GM23338 (cell line): ENCODE data around the gene SPATS2. TPM values are rescaled to one million over a fixed set of nuclear protein-coding genes. Genes with fewer than 3 reads are reported as not detected.

Experiments used
- ATAC-seq: fragments of 200-7000 bp; cut with Tn5 transposase; 3 replicates; pipeline ENCODE4 v1.9.1; 2020
- DNase-seq: peaks from one replicate; pipeline ENCODE4 v3.0.0-alpha.2; 2015; ENCODE audit warnings: low spot score
- H2AFZ ChIP-seq: fragments of 200-600 bp; sonication (generic); 2 replicates; pipeline ENCODE4 v1.8.0; 2016; ENCODE audit warnings: antibody characterized with exemption, mild to moderate bottlenecking, moderate library complexity
- H3F3A ChIP-seq: fragments of 200-600 bp; sonication (generic); replicated peaks from 2 replicates; pipeline ENCODE4 v1.8.0; 2017; ENCODE audit warnings: antibody characterized with exemption, mixed run types, low read depth
- H3K27ac ChIP-seq: fragments of 200-600 bp; sonication (generic); 2 replicates; pipeline ENCODE4 v1.6.1; 2016; ENCODE audit warnings: low read depth
- H3K27me3 ChIP-seq: fragments of 200-600 bp; sonication (generic); 2 replicates; pipeline ENCODE4 v1.8.0; 2016; ENCODE audit warnings: mild to moderate bottlenecking, mixed run types, moderate library complexity; ENCODE audit not compliant: insufficient read depth
- H3K36me3 ChIP-seq: fragments of 200-600 bp; sonication (generic); 2 replicates; pipeline ENCODE4 v1.8.0; 2016; ENCODE audit warnings: mild to moderate bottlenecking; ENCODE audit not compliant: insufficient read depth
- H3K4me1 ChIP-seq: fragments of 200-600 bp; sonication (generic); 2 replicates; pipeline ENCODE4 v1.8.0; 2016; ENCODE audit warnings: mild to moderate bottlenecking, moderate library complexity; ENCODE audit not compliant: insufficient read depth
- H3K4me2 ChIP-seq: fragments of 200-600 bp; sonication (generic); 2 replicates; pipeline ENCODE4 v1.7.1; 2017; ENCODE audit warnings: mixed run types
- H3K4me3 ChIP-seq: fragments of 200-600 bp; sonication (generic); 2 replicates; pipeline ENCODE4 v1.6.1; 2016; ENCODE audit warnings: mixed run types
- H3K79me2 ChIP-seq: fragments of 200-600 bp; sonication (generic); replicated peaks from 2 replicates; pipeline ENCODE4 v1.8.0; 2017; ENCODE audit warnings: mild to moderate bottlenecking; ENCODE audit not compliant: insufficient read depth
- H3K9me2 ChIP-seq: fragments of 200-600 bp; sonication (generic); 2 replicates; pipeline ENCODE4 v1.8.0; 2017; ENCODE audit not compliant: insufficient read depth
- H4K20me1 ChIP-seq: fragments of 200-600 bp; sonication (generic); replicated peaks from 2 replicates; pipeline ENCODE4 v1.8.0; 2017; ENCODE audit warnings: mild to moderate bottlenecking; ENCODE audit not compliant: insufficient read depth
- H3K27ac Mint-ChIP-seq: 2 replicates; pipeline ENCODE4 v1.8.0; 2020; ENCODE audit warnings: inconsistent platforms, mild to moderate bottlenecking, moderate library complexity, mixed read lengths
- H3K27me3 Mint-ChIP-seq: 3 replicates; pipeline ENCODE4 v1.8.0; 2022; ENCODE audit warnings: low read depth, mild to moderate bottlenecking, moderate library complexity, mixed read lengths, inconsistent platforms; ENCODE audit not compliant: insufficient read depth, poor library complexity
- H3K36me3 Mint-ChIP-seq: 3 replicates; pipeline ENCODE4 v1.8.0; 2021; ENCODE audit warnings: low read depth, mild to moderate bottlenecking, inconsistent platforms, moderate library complexity, mixed read lengths
- H3K4me1 Mint-ChIP-seq: 3 replicates; pipeline ENCODE4 v1.8.0; 2020; ENCODE audit warnings: mild to moderate bottlenecking, inconsistent platforms, mixed read lengths
- H3K4me3 Mint-ChIP-seq: 3 replicates; pipeline ENCODE4 v1.8.0; 2021; ENCODE audit warnings: moderate library complexity, mild to moderate bottlenecking, inconsistent platforms, mixed read lengths
- H3K9me3 Mint-ChIP-seq: 3 replicates; pipeline ENCODE4 v1.8.0; 2020; ENCODE audit warnings: moderate library complexity, mild to moderate bottlenecking, inconsistent platforms, mixed read lengths
- CREB1 ChIP-seq: fragments of 250-450 bp; sonication (Bioruptor Pico); IDR thresholded peaks from 2 replicates; pipeline ENCODE4 v1.5.0; 2020; ENCODE audit warnings: low read depth, mild to moderate bottlenecking, moderate library complexity
- CTCF ChIP-seq, 2 experiments: fragments of 200-600 bp in 1 of 2; sonication (generic) in 1 of 2; conservative IDR thresholded peaks; 2 replicates each; pipeline versions ENCODE4 v1.5.1 to v1.6.1; 2016 to 2017; ENCODE audit warnings: antibody characterized with exemption in 2 of 2, low read depth in 2 of 2, mild to moderate bottlenecking in 2 of 2, moderate library complexity in 1 of 2
- EZH2 ChIP-seq: fragments of 200-600 bp; sonication (generic); IDR thresholded peaks from one replicate; pipeline ENCODE4 v1.8.0; 2017; ENCODE audit warnings: antibody characterized with exemption, mild to moderate bottlenecking, low read depth; ENCODE audit not compliant: unreplicated experiment
- EZH2phosphoT487 ChIP-seq: fragments of 200-600 bp; sonication (generic); IDR thresholded peaks from one replicate; pipeline ENCODE4 v1.8.1; 2018; ENCODE audit warnings: antibody characterized with exemption; ENCODE audit not compliant: unreplicated experiment
- JUNB ChIP-seq: IDR thresholded peaks from one replicate; pipeline ENCODE4 v1.6.1; 2016; ENCODE audit warnings: antibody characterized with exemption; ENCODE audit not compliant: unreplicated experiment
- NANOG ChIP-seq: IDR thresholded peaks from 2 replicates; pipeline ENCODE4 v1.6.1; 2016; ENCODE audit warnings: antibody characterized with exemption, borderline replicate concordance
- POLR2AphosphoS5 ChIP-seq: IDR thresholded peaks from 2 replicates; pipeline ENCODE4 v1.6.1; 2016; ENCODE audit warnings: antibody characterized with exemption, low read depth
- REST ChIP-seq: IDR thresholded peaks from one replicate; pipeline ENCODE4 v1.6.1; 2018; ENCODE audit warnings: antibody characterized with exemption; ENCODE audit not compliant: unreplicated experiment
- STAT1 ChIP-seq: IDR thresholded peaks from one replicate; pipeline ENCODE4 v1.6.1; 2016; ENCODE audit warnings: antibody characterized with exemption; ENCODE audit not compliant: unreplicated experiment
- ZNF114 ChIP-seq: fragments of 250-450 bp; sonication (Bioruptor Pico); IDR thresholded peaks from 2 replicates; pipeline ENCODE4 v1.5.0; 2020; ENCODE audit warnings: mild to moderate bottlenecking, moderate library complexity
- ZNF331 ChIP-seq: fragments of 250-450 bp; sonication (Bioruptor Pico); IDR thresholded peaks from 2 replicates; pipeline ENCODE4 v1.5.0; 2020; ENCODE audit warnings: low read depth, mild to moderate bottlenecking, moderate library complexity
- ZNF462 ChIP-seq: fragments of 250-450 bp; sonication (Bioruptor Pico); IDR thresholded peaks from 2 replicates; pipeline ENCODE4 v1.5.0; 2020; ENCODE audit warnings: mild to moderate bottlenecking, moderate library complexity
- polyA plus RNA-seq: library from polyadenylated mRNA; unstranded; fragments of >200 nt; fragmentation: Nextera tagmentation; extraction: Ambion mirVana; gene quantifications from 2 replicates; pipeline ENCODE4 v1.2.1, GENCODE V29; 2016
- total RNA-seq: library from RNA; depleted of rRNA; stranded (reverse); fragments of >200 nt; shearing (Covaris generic); gene quantifications from 2 replicates; pipeline ENCODE4 v1.2.3, GENCODE V29; 2014

SPATS2 gene
- total and polyA plus RNA-seq, 2 experiments from 2014 or later: 20.6 to 61.0 TPM

- Mint-ChIP-seq H3K27me3 (peaks cover 97% of the 10 kb centered on the region), H3K9me3 (peaks cover 9% of the 10 kb centered on the region), H3K36me3 (no peaks in the 10 kb centered on the region; the same call in 2 of the 3 replicates), H3K4me3 (0 out of 3 replicates have a peak overlapping the region, but pooled peaks have one; percentile 11), H3K27ac (no peak overlapping the region), H3K4me1 (peaks cover 58% of the 10 kb centered on the region)
- no peak overlapping the region for H3K27ac ChIP-seq
- ATAC-seq (peak; percentile 2; the same call in 2 of the 3 replicates), DNase-seq (peak; percentile 69)
- TF ChIP-seq JUNB: no peak
- TF ChIP-seq CTCF (conservative IDR thresholded peaks at IDR 0.05; ENCODE audit: low read depth in 2 of 2): no peak
- no peak for TF ChIP-seq NANOG
- no peak for TF ChIP-seq EZH2
- TF ChIP-seq ZNF462: no peak
- TF ChIP-seq STAT1: no peak
- no peak for TF ChIP-seq EZH2phosphoT487
- no peak for TF ChIP-seq ZNF331
- TF ChIP-seq REST: no peak
- no peak for TF ChIP-seq CREB1 (CRISPR knock-in tag)
- TF ChIP-seq POLR2AphosphoS5: no peak
- TF ChIP-seq ZNF114 (CRISPR knock-in tag): no peak
- H3K4me2 ChIP-seq: peak overlapping the region; percentile 88
- no peaks in the 10 kb centered on the region for H3K9me2 ChIP-seq
- no peaks in the 10 kb centered on the region for H3K79me2 ChIP-seq
- peak overlapping the region; percentile 37; the same call in 1 of the 2 replicates for H3K4me3 ChIP-seq
- H4K20me1 ChIP-seq: peaks cover 27% of the 10 kb centered on the region
- H3K4me1 ChIP-seq: peaks cover 52% of the 10 kb centered on the region
- H2AFZ ChIP-seq: no peak overlapping the region
- no peaks in the 10 kb centered on the region for H3K36me3 ChIP-seq
- peaks cover 37% of the 10 kb centered on the region for H3F3A ChIP-seq
- peaks cover 99% of the 10 kb centered on the region for H3K27me3 ChIP-seq
These were observed 27.8 kb upstream of the SPATS2 start for GRCh38 chr12:49339464-49339861.
